Psoas muscle (tissue), 8 donors: ENCODE measurements around the gene COG2. TPM values are rescaled to one million over a fixed set of nuclear protein-coding genes. Genes with fewer than 3 reads are reported as not detected.
"Not testable (repeated sequence)": the region's sequence is repeated elsewhere in the genome, so short reads cannot be mapped to it uniquely, and the experiment has no call there.

Experiments used
- ATAC-seq, 4 donors: fragments of 200-7000 bp; cut with Tn5 transposase; one replicate each; pipeline ENCODE4 v1.9.1; 2020; ENCODE audit warnings: moderate library complexity in 3 of 4, mild to moderate bottlenecking in 2 of 4
- DNase-seq, 2 donors: peaks; one replicate each; pipeline ENCODE4 v3.0.0-alpha.2; 2020
- H3K27ac ChIP-seq: fragments of 200-600 bp; one replicate; pipeline ENCODE4 v1.8.0; 2022
- H3K27me3 ChIP-seq, 3 donors: fragments of 200-600 bp in 1 of 3; one replicate each; pipeline versions ENCODE4 v1.6.1 to v1.8.0; 2013 to 2022; ENCODE audit warnings: low read length in 2 of 3, mild to moderate bottlenecking in 2 of 3, moderate library complexity in 1 of 3; ENCODE audit not compliant: insufficient read depth in 3 of 3
- H3K36me3 ChIP-seq, 2 donors: fragments of 200-600 bp in 1 of 2; one replicate each; pipeline versions ENCODE4 v1.6.1 to v1.8.0; 2013 to 2022; ENCODE audit warnings: low read depth in 1 of 2, mild to moderate bottlenecking in 1 of 2, moderate library complexity in 1 of 2; ENCODE audit not compliant: insufficient read depth in 1 of 2
- H3K4me1 ChIP-seq: fragments of 200-600 bp; one replicate; pipeline ENCODE4 v1.8.0; 2022
- H3K4me3 ChIP-seq: fragments of 200-600 bp; one replicate; pipeline ENCODE4 v1.8.0; 2022; ENCODE audit warnings: mild to moderate bottlenecking
- H3K9me3 ChIP-seq: fragments of 200-600 bp; one replicate; pipeline ENCODE4 v1.8.0; 2022
- CTCF ChIP-seq: fragments of 200-600 bp; IDR thresholded peaks from one replicate; pipeline ENCODE4 v1.8.0; 2022; ENCODE audit warnings: antibody characterized with exemption
- WGBS, 3 donors: extraction: QIAGEN DNeasy Blood & Tissue Kit; methylation state at CpG; one replicate each; pipeline versions ENCODE4 v1.1.6 to v1.1.7; 2013; 5-methylcytosine and 5-hydroxymethylcytosine counted together
- intact Hi-C, 2 donors: fragments of 100-400 bp; cut with DNase I; formaldehyde crosslinking; loops; one replicate each; pipeline versions ENCODE4 v1.11.0 to v1.14.2; 2022
- polyA plus RNA-seq, 3 donors: library from polyadenylated mRNA; stranded (reverse); fragments of 200-250 nt; gene quantifications; one replicate each; pipeline ENCODE4 v1.2.3, GENCODE V29; 2013
- total RNA-seq, 4 donors: library from RNA; stranded (reverse); fragmentation: NEBNext Ultra II Directional in 2 of 4; extraction: Animal tissue kit (Norgen Biotek cat#: 25700) in 2 of 4; gene quantifications; one replicate each; pipeline versions ENCODE4 v1.2.1 to v1.2.4, GENCODE V29; 2021 to 2023
- donor health status: healthy with polysubstance abuse.
- donor health status: DM: no; HTN: no; CAD: no; lungs with moderate emphysema.
- donor health status: Bipolar disorder and iron deficiency.
- donor health status: healthy.
- donor health status: DM: yes; HTN: yes; CAD: no.
- donor health status: DM: no; HTN: no; CAD: no.
- donor health status: DM: no; HTN: no; CAD: no.
- donor health status: DM: yes; HTN: yes; CAD: no.

COG2 gene
- total and polyA plus RNA-seq, 7 donors: 11.9 to 30.5 (median 21.3) TPM

DNA sequence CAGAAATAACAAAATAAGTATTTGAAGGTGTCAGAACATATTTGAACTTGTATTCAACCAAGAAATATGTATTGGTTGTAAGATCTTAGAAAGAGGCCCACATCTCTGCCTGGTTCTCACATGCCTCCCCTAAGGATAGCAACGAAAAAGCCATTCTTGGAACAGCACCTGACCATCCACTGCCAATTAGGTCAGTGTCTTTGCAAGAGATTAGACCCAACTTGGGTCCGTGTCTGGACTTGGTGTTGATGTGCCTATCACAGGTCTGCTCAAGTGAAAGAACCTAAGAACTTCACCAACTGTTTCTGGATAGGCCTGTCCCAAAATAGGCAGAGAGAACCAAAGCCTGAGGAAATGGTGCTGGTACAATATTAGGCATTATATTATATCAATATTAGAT lies 46.0 kb upstream of the COG2 start:
- Histone ChIP-seq H3K4me1 (no peaks in the 10 kb centered on the region), H3K36me3 (no peaks in the 10 kb centered on the region), H3K9me3 (no peaks in the 10 kb centered on the region), H3K27me3 (no peaks in the 10 kb centered on the region), H3K4me3 (no peak overlapping the region), H3K27ac (no peak overlapping the region)
- ATAC-seq (no peak), DNase-seq (no peak)
- intact Hi-C loops: no loop called here
- WGBS, 3 donors: 18 to 71% (median 35%) methylated on average over 2 of the region's 2 CpGs
- TF ChIP-seq CTCF: no peak

GRCh38 chr1:230598745-230599144 lies 43.5 kb upstream of the COG2 start:
- DNase-seq: no peak
- Histone ChIP-seq H3K27ac (no peak overlapping the region), H3K4me1 (no peaks in the 10 kb centered on the region), H3K4me3 (no peak overlapping the region), H3K27me3 (no peaks in the 10 kb centered on the region), H3K9me3 (no peaks in the 10 kb centered on the region), H3K36me3 (no peaks in the 10 kb centered on the region)
- intact Hi-C loops: no loop called here
- TF ChIP-seq CTCF: no peak
- ATAC-seq: no peak

- intact Hi-C loops: no loop called here
- DNase-seq (no peak), ATAC-seq (no peak)
- Histone ChIP-seq H3K27ac (no peak overlapping the region), H3K36me3 (no peaks in the 10 kb centered on the region), H3K4me1 (no peaks in the 10 kb centered on the region), H3K4me3 (no peak overlapping the region), H3K9me3 (no peaks in the 10 kb centered on the region), H3K27me3 (no peaks in the 10 kb centered on the region)
- 87 to 90% (median 88%) methylated on average over 4 of the region's 4 CpGs for WGBS, 3 donors
- no peak for TF ChIP-seq CTCF
These were observed 42.2 kb upstream of the COG2 start for GRCh38 chr1:230599926-230600656.

- DNase-seq, ATAC-seq, H3K4me1 ChIP-seq, H3K27ac ChIP-seq, H3K9me3 ChIP-seq, H3K27me3 ChIP-seq, intact Hi-C loops, H3K4me3 ChIP-seq, H3K36me3 ChIP-seq: not testable (repeated sequence)
- WGBS, 3 donors: 88 to 91% (median 89%) methylated on average over 2 of the region's 2 CpGs
These were observed 41.5 kb upstream of the COG2 start for GRCh38 chr1:230600657-230601400.

DNA sequence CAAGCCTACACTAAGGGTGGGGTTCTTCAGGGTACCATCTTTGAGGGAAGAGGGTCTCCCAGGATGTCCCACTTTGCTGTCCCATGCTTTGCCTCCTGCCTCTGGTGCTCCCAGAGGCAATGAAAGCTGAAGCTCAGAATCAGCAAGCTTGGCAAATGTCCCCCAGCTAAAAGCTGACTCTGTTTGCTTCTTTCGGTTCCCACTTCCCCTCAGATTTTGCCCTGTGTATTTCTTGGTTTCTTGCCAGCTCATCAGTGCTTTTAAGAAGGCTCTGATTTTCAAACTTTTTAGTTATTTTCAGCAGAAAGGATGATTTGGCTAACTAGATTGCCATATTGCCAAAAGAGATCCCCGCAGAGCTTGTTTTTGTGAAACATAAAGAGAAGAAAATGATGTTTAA lies 33.1 kb upstream of the COG2 start:
- TF ChIP-seq CTCF: no peak
- intact Hi-C loops: no loop called here

More for the DNA sequence above, 33.1 kb upstream of the COG2 start:
- H3K4me3 ChIP-seq: no peak overlapping the region
- no peaks in the 10 kb centered on the region for H3K9me3 ChIP-seq
- no peaks in the 10 kb centered on the region for H3K36me3 ChIP-seq
- 63 to 73% (median 66%) methylated on average over 2 of the region's 2 CpGs for WGBS, 3 donors
- DNase-seq (no peak), ATAC-seq (no peak)
- no peaks in the 10 kb centered on the region for H3K4me1 ChIP-seq
- H3K27ac ChIP-seq: no peak overlapping the region
- no peaks in the 10 kb centered on the region for H3K27me3 ChIP-seq
